GM19467 (cell line): ENCODE results near the gene MUC2.

ENCODE experiments used
- ATAC-seq: cut with Tn5 transposase; IDR thresholded peaks from one replicate; pipeline ENCODE4 v1.9.1; 2021; ENCODE audit warnings: mild to moderate bottlenecking, moderate library complexity; ENCODE audit not compliant: unreplicated experiment

The MUC2 gene

GRCh38 chr11:1036303-1036923 is 38.3 kb upstream of the MUC2 start, which contains the start of gene MUC6:
MUC6 (minus strand) TSS chr11:1036718; CDS start chr11:1036655, 63 bp downstream.
- no peak for ATAC-seq

DNA sequence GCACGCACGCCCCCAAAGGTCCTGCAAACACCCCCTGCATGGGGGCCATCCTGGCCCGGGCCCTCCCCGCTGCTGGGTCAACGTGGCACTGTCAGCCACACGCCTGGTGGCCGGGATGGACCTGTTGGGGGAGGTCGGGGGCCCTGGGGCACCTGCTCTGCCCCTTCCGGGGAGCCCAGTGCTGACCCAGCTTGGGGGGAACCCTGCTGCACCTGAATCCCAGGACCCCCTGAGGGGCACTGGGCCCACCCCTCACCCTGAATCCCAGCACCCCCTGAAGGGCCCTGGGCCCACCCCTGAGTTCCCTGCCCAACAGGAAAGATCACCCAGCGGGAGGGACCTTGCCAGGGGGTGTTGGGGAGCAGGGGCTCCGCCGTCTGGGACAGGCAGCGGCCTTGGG is 37.7 kb upstream of the MUC2 start:
- no peak for ATAC-seq

GRCh38 chr11:1037506-1038055 is 37.1 kb upstream of the MUC2 start:
- no peak for ATAC-seq

- ATAC-seq, result no peak
Measured at GRCh38 chr11:1038361-1038760, 36.3 kb upstream of the MUC2 start.

DNA sequence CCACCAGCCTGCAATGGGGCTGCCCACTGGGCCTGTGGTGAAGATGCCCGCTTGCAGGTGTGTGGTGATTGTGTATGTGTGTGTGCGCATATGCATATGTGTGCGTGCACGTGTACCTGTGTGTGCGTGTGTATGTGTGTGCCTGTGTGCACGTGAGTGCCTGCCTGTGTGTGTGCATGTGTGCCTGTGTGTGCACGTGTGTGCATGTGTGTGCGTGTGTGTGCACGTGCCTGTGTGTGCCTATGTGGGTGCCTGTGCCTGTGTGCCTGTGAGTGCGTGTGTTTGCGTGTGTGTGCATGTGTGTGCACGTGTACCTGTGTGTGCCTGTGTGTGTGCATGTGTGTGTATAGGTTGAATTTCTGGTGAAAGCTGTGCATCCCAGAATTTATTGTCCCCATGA is 35.8 kb upstream of the MUC2 start:
- ATAC-seq, result no peak

GRCh38 chr11:1039481-1040427 is 34.9 kb upstream of the MUC2 start:
- no peak for ATAC-seq

- ATAC-seq, result no peak
Measured at GRCh38 chr11:1040428-1041148, 34.1 kb upstream of the MUC2 start.

DNA sequence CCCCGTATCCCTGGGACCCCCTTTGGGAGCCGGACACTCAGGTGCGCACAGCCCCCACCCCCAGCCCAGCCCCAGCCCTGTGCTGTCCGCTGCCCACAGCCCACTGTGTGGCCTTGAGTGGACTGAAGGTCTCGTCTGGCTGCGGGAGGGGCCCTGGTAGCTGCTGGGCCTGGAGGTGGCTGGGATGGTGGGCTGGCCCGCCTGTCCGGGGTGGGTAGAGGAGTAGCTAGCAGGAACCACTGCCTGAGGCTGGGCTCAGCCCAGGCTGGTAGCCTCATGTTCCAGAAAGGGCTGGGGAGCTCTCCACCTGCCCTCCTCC is 33.6 kb upstream of the MUC2 start:
- no peak for ATAC-seq

GRCh38 chr11:1041471-1041870 is 33.2 kb upstream of the MUC2 start:
- ATAC-seq, result no peak

DNA sequence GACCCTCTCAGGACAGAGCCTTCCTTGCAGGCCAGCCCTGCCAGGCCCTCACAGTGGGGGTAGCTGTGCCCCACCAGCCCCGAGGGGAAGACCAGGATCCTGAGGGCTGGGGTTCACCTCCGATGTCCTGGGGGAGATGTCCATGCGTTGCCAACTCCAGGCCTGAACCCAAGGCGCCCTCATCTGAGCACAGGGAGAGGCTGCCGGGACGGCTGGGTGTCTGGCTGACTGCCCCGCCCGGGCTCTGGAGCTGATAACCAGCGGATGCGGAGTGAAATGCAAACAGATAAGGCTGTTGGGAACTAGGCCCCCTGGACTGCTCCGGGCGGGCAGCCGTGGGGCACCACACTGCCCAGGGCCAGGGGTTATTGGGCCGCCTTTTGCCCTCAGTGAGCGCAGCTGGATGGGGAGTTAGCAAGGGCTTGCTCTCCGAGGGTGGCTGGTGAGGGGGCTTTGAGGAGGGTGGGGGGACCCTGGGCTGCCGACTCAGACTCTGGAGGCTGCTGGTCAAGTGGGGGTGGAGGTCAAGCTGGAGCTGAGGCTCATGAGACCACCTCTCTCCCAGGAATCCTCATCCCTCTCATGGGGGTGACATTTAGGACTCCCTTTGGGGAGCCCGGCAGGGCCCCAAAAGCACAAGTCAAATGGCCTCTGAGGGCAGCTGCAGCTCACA is 32.6 kb upstream of the MUC2 start:
- no peak for ATAC-seq

- no peak for ATAC-seq
Measured at GRCh38 chr11:1042626-1043562, 31.8 kb upstream of the MUC2 start.

DNA sequence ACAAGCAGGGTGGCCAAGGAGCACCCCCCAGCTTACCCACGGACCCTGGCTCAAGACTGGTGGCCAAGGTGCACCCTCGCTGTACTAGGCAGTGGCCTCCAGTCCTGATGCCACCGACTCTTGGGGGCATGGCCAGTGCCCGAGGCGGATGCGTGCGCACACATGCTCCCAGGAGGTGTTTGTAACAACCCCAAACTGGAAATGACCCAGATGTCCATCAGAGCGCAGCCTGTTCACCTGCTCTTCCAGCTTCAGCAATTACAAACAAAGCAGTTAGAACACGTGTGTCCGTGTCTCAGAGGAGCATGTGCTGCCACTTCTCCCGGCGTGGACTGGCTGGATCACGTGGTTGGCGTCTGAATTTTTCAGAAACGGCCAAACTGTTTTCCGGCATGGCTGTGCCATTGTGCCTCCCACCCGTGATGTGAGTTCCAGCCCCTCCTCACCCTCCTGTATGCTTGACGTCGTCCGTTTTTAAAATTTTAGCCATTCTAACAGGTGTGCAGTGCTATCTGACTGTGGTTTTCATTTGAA is 31.0 kb upstream of the MUC2 start:
- ATAC-seq, result no peak

- no peak for ATAC-seq
Measured at GRCh38 chr11:1044160-1044559, 30.5 kb upstream of the MUC2 start.

GRCh38 chr11:1047595-1048156 is 27.0 kb upstream of the MUC2 start:
- no peak for ATAC-seq

DNA sequence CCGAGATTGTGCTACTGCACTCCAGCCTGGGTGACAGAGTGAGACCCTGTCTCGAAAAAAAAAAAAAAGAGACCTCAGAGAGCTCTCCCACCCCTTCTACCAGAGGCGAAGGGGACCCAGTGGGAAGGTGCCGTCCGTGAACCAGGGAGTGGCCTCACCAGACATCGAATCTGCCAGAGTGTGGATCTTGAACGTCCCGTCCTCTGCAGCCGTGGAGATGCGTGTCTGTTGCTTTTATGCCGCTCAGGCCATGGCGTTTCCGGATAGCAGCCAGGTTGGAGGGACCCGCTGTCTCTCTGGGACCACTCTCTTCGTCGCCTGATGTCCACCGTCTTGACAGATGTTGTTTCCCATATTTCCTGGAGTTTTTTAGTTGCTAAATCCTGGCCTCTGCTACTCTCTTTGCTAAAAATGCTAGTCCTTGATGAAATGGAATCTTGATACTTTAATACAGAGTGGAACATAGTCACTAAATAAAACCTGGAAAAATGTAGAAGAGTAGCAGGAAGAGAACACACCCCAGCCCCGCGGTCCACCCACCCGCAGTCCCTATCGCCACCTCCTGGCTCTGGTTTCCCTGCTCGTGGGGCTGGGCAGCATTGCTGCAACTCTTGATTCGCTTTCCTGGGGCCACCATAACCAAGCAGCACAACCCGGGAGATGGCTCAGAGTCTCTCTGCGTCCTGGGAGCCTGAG is 26.2 kb upstream of the MUC2 start:
- no peak for ATAC-seq

GRCh38 chr11:1049071-1049405 is 25.6 kb upstream of the MUC2 start:
- ATAC-seq, result no peak

GRCh38 chr11:1049431-1049891 is 25.2 kb upstream of the MUC2 start:
- ATAC-seq, result no peak

- ATAC-seq, result no peak
Measured at GRCh38 chr11:1049911-1050580, 24.6 kb upstream of the MUC2 start.
